Panc1 (cell line): Measurements from ENCODE around the gene ZFP62. TPM values are rescaled to one million over a fixed set of nuclear protein-coding genes. Genes with fewer than 3 reads are reported as not detected.
"Not testable (repeated sequence)": the region's sequence is repeated elsewhere in the genome, so short reads cannot be mapped to it uniquely, and the experiment has no call there.

Experiments used
- ATAC-seq: fragments of 200-7000 bp; cut with Tn5 transposase; 2 replicates; pipeline ENCODE4 v1.9.1; 2020; ENCODE audit warnings: mild to moderate bottlenecking, moderate library complexity
- BruUV-seq: library from RNA; stranded (reverse); fragments of 400-500 nt; replicated peaks from 2 replicates; lab custom pipeline; 2021; lab: Mats Ljungman, UMichigan
- CTCF ChIA-PET: fragments of 300-600 bp; sonication (Branson Sonifier 250); formaldehyde crosslinking; loops from one replicate; lab custom pipeline; 2022; ENCODE audit warnings: antibody characterized with exemption; lab: Charles Lee
- POLR2A ChIA-PET: fragments of 300-600 bp; sonication (Branson Sonifier 250); formaldehyde crosslinking; loops from one replicate; lab custom pipeline; 2022; ENCODE audit warnings: antibody characterized with exemption; lab: Charles Lee
- DNase-seq: peaks from one replicate; pipeline ENCODE4 v3.0.0-alpha.2; 2010; ENCODE audit warnings: low read depth, low spot score
- H3K27ac ChIP-seq: 2 replicates; pipeline ENCODE4 v1.5.1; 2011; ENCODE audit warnings: mild to moderate bottlenecking, low read length, inconsistent platforms
- H3K27me3 ChIP-seq: fragments of 200-500 bp; sonication (Bioruptor generic); 2 replicates; pipeline ENCODE4 v1.6.0; 2014; ENCODE audit warnings: low read length, inconsistent platforms; ENCODE audit not compliant: control insufficient read depth, insufficient read depth
- H3K36me3 ChIP-seq: fragments of 200-500 bp; sonication (Bioruptor generic); 2 replicates; pipeline ENCODE4 v1.5.1; 2014; ENCODE audit warnings: inconsistent platforms, mild to moderate bottlenecking, low read length, moderate library complexity; ENCODE audit not compliant: control insufficient read depth, insufficient read depth
- H3K4me1 ChIP-seq: 2 replicates; pipeline ENCODE4 v1.5.1; 2011; ENCODE audit warnings: inconsistent platforms, mild to moderate bottlenecking, low read length, moderate library complexity; ENCODE audit not compliant: control insufficient read depth, insufficient read depth
- H3K4me3 ChIP-seq, 2 experiments: 2 replicates each; pipeline ENCODE4 v1.5.1; 2011 to 2012; ENCODE audit warnings: low read depth in 2 of 2, low read length in 2 of 2, mild to moderate bottlenecking in 2 of 2, inconsistent platforms in 1 of 2, moderate library complexity in 1 of 2
- H3K9me3 ChIP-seq: fragments of 200-500 bp; sonication (Bioruptor generic); 2 replicates; pipeline ENCODE4 v1.5.1; 2014; ENCODE audit warnings: low read depth, mild to moderate bottlenecking, inconsistent platforms, low read length, moderate library complexity; ENCODE audit not compliant: control insufficient read depth, insufficient read depth
- CTCF ChIP-seq: fragments of 450-650 bp; IDR thresholded peaks from 2 replicates; pipeline ENCODE4 v1.5.1; 2017; ENCODE audit warnings: mild to moderate bottlenecking
- POLR2AphosphoS5 ChIP-seq: IDR thresholded peaks from 2 replicates; pipeline ENCODE4 v1.6.1; 2012; ENCODE audit warnings: mild to moderate bottlenecking, low read depth, low read length, moderate library complexity
- SIN3A ChIP-seq: IDR thresholded peaks from 2 replicates; pipeline ENCODE4 v1.6.1; 2012; ENCODE audit warnings: low read depth, mild to moderate bottlenecking, low read length, moderate library complexity, borderline replicate concordance; ENCODE audit not compliant: insufficient read depth
- TCF7L2 ChIP-seq: IDR thresholded peaks from 2 replicates; pipeline ENCODE4 v1.6.1; 2011; ENCODE audit warnings: mild to moderate bottlenecking, low read depth, low read length, inconsistent platforms
- in situ Hi-C: cut with HindIII; loops from 2 replicates; pipeline ENCODE4 v1.10.0; 2016; ENCODE audit warnings: low sequenced_read_pairs, low pct_unique_long_range_greater_than_20kb
- intact Hi-C: fragments of 100-400 bp; cut with micrococcal nuclease; formaldehyde crosslinking; loops from one replicate; pipeline ENCODE4 v1.10.0; 2022; ENCODE audit not compliant: unreplicated experiment
- total RNA-seq: library from RNA; stranded (reverse); gene quantifications from one replicate; pipeline ENCODE4 v1.2.1, GENCODE V29; 2021; ENCODE audit not compliant: unreplicated experiment
- TF ChIP-seq, protein P1 (sequence below), 2 experiments: IDR thresholded peaks; 2 replicates each; pipeline ENCODE4 v1.6.1; 2011 to 2012; ENCODE audit warnings: low read depth in 2 of 2, control low read depth in 1 of 2, low read length in 1 of 2, mild to moderate bottlenecking in 1 of 2, moderate library complexity in 1 of 2; ENCODE audit not compliant: insufficient read depth in 1 of 2

ZFP62 gene
- total RNA-seq, 1 experiment from 2014 or later, result 17.8 TPM

DNA sequence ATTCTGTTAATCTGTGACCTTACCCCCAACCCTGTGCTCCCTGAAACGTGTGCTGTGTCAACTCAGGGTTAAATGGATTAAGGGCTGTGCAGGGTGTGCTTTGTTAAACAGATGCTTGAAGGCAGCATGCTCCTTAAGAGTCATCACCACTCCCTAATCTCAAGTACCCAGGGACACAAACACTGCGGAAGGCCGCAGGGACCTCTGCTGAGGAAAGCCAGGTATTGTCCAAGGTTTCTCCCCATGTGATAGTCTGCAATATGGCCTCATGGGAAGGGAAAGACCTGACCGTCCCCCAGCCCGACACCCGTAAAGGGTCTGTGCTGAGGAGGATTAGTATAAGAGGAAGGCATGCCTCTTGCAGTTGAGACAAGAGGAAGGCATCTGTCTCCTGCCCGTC lies 33.7 kb downstream of the ZFP62 start:
- H3K9me3 ChIP-seq, H3K27ac ChIP-seq, DNase-seq, POLR2A ChIA-PET, H3K27me3 ChIP-seq, BruUV-seq, ATAC-seq, intact Hi-C loops, H3K4me3 ChIP-seq, in situ Hi-C loops, CTCF ChIA-PET, H3K36me3 ChIP-seq, H3K4me1 ChIP-seq: not testable (repeated sequence)

GRCh38 chr5:180825768-180826525 lies 35.1 kb downstream of the ZFP62 start:
- ChIA-PET POLR2A (no interaction called here), CTCF (interaction anchor here (0.6 kb wide), 1 partner anchor 47 kb away, joined by 4 read pairs; no protein-coding TSS in a partner anchor)
- no TSS peak for BruUV-seq
- Histone ChIP-seq H3K4me3 (no peak overlapping the region), H3K4me1 (no peaks in the 10 kb centered on the region; the same call in 1 of the 2 replicates), H3K9me3 (peaks cover 10% of the 10 kb centered on the region; the same call in 1 of the 2 replicates), H3K27ac (no peak overlapping the region), H3K36me3 (peaks cover under 1% of the 10 kb centered on the region; the same call in 1 of the 2 replicates), H3K27me3 (no peaks in the 10 kb centered on the region)
- in situ Hi-C loops (no loop called here), intact Hi-C loops (no loop called here)
- DNase-seq (peak; percentile 84), ATAC-seq (peak; percentile 59)
- TF ChIP-seq TCF7L2, result no peak

DNA sequence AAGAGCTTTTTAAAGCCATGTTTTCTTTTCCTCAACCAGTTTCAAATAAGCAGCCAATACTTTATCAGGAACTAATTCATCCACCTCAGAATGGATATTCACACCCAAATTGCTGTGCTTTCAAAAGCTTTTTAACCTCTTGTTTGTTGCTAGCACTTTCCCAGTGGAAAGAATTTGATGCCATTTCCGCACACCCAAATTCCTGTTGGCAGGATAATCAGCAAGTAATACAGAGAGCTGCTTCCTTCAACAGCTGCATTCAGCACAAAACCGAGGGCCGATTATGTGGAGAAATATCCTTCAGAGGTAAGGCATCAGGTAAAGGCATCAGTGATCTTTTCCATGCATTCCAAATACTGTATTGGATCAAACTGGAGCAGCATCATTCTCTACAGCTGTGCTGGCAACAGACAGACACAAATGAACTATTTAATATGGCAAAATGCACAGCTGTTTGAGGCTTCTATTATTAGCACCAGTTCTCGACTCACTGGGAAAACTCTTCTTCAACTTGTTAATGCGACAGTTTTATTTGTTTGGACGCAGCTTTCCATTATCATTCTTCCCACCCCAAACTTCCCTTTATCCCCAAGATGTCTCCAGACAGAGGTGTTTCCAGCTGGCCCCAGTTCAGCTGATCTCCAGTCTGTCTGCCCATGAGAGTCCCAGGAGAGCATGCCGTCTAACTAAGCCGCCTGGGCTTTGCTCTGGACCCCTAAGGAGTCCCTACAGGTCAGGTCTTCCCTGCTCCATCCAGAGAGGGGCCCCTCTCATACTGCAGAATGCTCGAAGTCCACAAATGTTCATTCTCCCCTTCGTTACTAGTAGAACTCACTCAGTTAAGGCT lies 36.2 kb downstream of the ZFP62 start:
- H3K4me3 ChIP-seq, result no peak overlapping the region
- no peaks in the 10 kb centered on the region for H3K36me3 ChIP-seq
- DNase-seq, result no peak
- peaks cover 6% of the 10 kb centered on the region; the same call in 1 of the 2 replicates for H3K9me3 ChIP-seq
- ChIA-PET POLR2A (no interaction called here), CTCF (no interaction called here)
- in situ Hi-C loops (no loop called here), intact Hi-C loops (no loop called here)
- no peak for ATAC-seq
- BruUV-seq, result no TSS peak
- TF ChIP-seq TCF7L2 (no peak), SIN3A (no peak), POLR2AphosphoS5 (no peak), CTCF (no peak)
- TF ChIP-seq, protein P1, sequence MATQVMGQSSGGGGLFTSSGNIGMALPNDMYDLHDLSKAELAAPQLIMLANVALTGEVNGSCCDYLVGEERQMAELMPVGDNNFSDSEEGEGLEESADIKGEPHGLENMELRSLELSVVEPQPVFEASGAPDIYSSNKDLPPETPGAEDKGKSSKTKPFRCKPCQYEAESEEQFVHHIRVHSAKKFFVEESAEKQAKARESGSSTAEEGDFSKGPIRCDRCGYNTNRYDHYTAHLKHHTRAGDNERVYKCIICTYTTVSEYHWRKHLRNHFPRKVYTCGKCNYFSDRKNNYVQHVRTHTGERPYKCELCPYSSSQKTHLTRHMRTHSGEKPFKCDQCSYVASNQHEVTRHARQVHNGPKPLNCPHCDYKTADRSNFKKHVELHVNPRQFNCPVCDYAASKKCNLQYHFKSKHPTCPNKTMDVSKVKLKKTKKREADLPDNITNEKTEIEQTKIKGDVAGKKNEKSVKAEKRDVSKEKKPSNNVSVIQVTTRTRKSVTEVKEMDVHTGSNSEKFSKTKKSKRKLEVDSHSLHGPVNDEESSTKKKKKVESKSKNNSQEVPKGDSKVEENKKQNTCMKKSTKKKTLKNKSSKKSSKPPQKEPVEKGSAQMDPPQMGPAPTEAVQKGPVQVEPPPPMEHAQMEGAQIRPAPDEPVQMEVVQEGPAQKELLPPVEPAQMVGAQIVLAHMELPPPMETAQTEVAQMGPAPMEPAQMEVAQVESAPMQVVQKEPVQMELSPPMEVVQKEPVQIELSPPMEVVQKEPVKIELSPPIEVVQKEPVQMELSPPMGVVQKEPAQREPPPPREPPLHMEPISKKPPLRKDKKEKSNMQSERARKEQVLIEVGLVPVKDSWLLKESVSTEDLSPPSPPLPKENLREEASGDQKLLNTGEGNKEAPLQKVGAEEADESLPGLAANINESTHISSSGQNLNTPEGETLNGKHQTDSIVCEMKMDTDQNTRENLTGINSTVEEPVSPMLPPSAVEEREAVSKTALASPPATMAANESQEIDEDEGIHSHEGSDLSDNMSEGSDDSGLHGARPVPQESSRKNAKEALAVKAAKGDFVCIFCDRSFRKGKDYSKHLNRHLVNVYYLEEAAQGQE (IDR thresholded peaks at IDR 0.05; ENCODE audit: insufficient read depth in 1 of 2, low read depth in 2 of 2, low read length in 1 of 2), result no peak
- H3K4me1 ChIP-seq, result no peaks in the 10 kb centered on the region; the same call in 1 of the 2 replicates
- no peak overlapping the region for H3K27ac ChIP-seq
- no peaks in the 10 kb centered on the region for H3K27me3 ChIP-seq
